Neuronal stem cell (in vitro differentiated cells): ENCODE results near the gene SPATA9.

Experiments used
- DNase-seq: peaks from one replicate; pipeline ENCODE4 v3.0.0-alpha.2; 2013; ENCODE audit warnings: low spot score
- H2AFZ ChIP-seq: one replicate; pipeline ENCODE4 v1.6.1; 2013; ENCODE audit warnings: mild to moderate bottlenecking, low read length, inconsistent platforms
- H2AK5ac ChIP-seq: 2 replicates; pipeline ENCODE4 v1.6.1; 2013; ENCODE audit warnings: low read depth, mild to moderate bottlenecking, inconsistent platforms, low read length, moderate library complexity, mixed read lengths
- H2BK120ac ChIP-seq: 2 replicates; pipeline ENCODE4 v1.6.1; 2013; ENCODE audit warnings: low read depth, mild to moderate bottlenecking, inconsistent platforms, low read length, moderate library complexity, mixed read lengths
- H2BK12ac ChIP-seq: one replicate; pipeline ENCODE4 v1.6.1; 2013; ENCODE audit warnings: low read length, inconsistent platforms
- H2BK15ac ChIP-seq: 2 replicates; pipeline ENCODE4 v1.6.1; 2013; ENCODE audit warnings: mild to moderate bottlenecking, low read length, inconsistent platforms, mixed read lengths
- H2BK5ac ChIP-seq: one replicate; pipeline ENCODE4 v1.6.1; 2013; ENCODE audit warnings: inconsistent platforms, mild to moderate bottlenecking, low read length, moderate library complexity
- H3K14ac ChIP-seq: one replicate; pipeline ENCODE4 v1.6.1; 2013; ENCODE audit warnings: low read length, inconsistent platforms
- H3K18ac ChIP-seq: 2 replicates; pipeline ENCODE4 v1.6.1; 2013; ENCODE audit warnings: low read length, inconsistent platforms
- H3K23ac ChIP-seq: 2 replicates; pipeline ENCODE4 v1.6.1; 2013; ENCODE audit warnings: low read depth, mild to moderate bottlenecking, mixed read lengths, low read length, inconsistent platforms; ENCODE audit not compliant: poor library complexity
- H3K27ac ChIP-seq: replicated peaks from 3 replicates; pipeline ENCODE4 v1.5.1; 2013; ENCODE audit warnings: low read length, inconsistent platforms
- H3K27me3 ChIP-seq, 3 experiments: 2 replicates each; pipeline ENCODE4 v1.6.1; 2013; ENCODE audit warnings: low read length in 3 of 3, mild to moderate bottlenecking in 2 of 3, inconsistent platforms in 1 of 3, low read depth in 1 of 3, mixed read lengths in 1 of 3, moderate library complexity in 1 of 3; ENCODE audit not compliant: control insufficient read depth in 3 of 3, insufficient read depth in 3 of 3
- H3K36me3 ChIP-seq, 2 donors: replicated peaks in 1 of 2; 2 replicates each; pipeline ENCODE4 v1.6.1; 2013; ENCODE audit warnings: low read length in 2 of 2; ENCODE audit not compliant: control insufficient read depth in 2 of 2, insufficient read depth in 2 of 2
- H3K4ac ChIP-seq: 2 replicates; pipeline ENCODE4 v1.6.1; 2013; ENCODE audit warnings: inconsistent platforms, mild to moderate bottlenecking, low read length, moderate library complexity
- H3K4me1 ChIP-seq, 2 donors: 1 replicate in 1 of 2; 2 replicates in 1 of 2; pipeline ENCODE4 v1.6.1; 2013; ENCODE audit warnings: low read length in 2 of 2, low read depth in 1 of 2; ENCODE audit not compliant: control insufficient read depth in 2 of 2, insufficient read depth in 1 of 2
- H3K4me2 ChIP-seq: one replicate; pipeline ENCODE4 v1.6.1; 2013; ENCODE audit warnings: mild to moderate bottlenecking, low read length, inconsistent platforms; ENCODE audit not compliant: insufficient read depth, poor library complexity, severe bottlenecking
- H3K4me3 ChIP-seq, 2 donors: 2 replicates each; pipeline ENCODE4 v1.5.1; 2013; ENCODE audit warnings: low read length in 2 of 2, mild to moderate bottlenecking in 2 of 2, inconsistent platforms in 1 of 2, moderate library complexity in 1 of 2
- H3K79me1 ChIP-seq: one replicate; pipeline ENCODE4 v1.6.1; 2013; ENCODE audit warnings: low read depth, mild to moderate bottlenecking, inconsistent platforms, low read length, moderate library complexity
- H3K9ac ChIP-seq: one replicate; pipeline ENCODE4 v1.6.1; 2013; ENCODE audit warnings: mild to moderate bottlenecking, low read depth, low read length, inconsistent platforms; ENCODE audit not compliant: poor library complexity
- H3K9me3 ChIP-seq, 2 donors: replicated peaks in 1 of 2; 2 replicates each; pipeline versions ENCODE3 to v1.6.1; 2013; ENCODE audit warnings: low read length in 2 of 2, mild to moderate bottlenecking in 2 of 2, inconsistent platforms in 1 of 2, low read depth in 1 of 2, mixed read lengths in 1 of 2, moderate library complexity in 1 of 2; ENCODE audit not compliant: control insufficient read depth in 2 of 2, insufficient read depth in 1 of 2
- H4K8ac ChIP-seq: one replicate; pipeline ENCODE4 v1.6.1; 2013; ENCODE audit warnings: low read depth, mild to moderate bottlenecking, inconsistent platforms, low read length, moderate library complexity
- H4K91ac ChIP-seq: one replicate; pipeline ENCODE4 v1.6.1; 2013; ENCODE audit warnings: low read length, low read depth, mild to moderate bottlenecking, inconsistent platforms; ENCODE audit not compliant: poor library complexity
- WGBS, 2 donors: extraction: QIAGEN DNeasy Blood & Tissue Kit; methylation state at CpG; one replicate each; pipeline ENCODE4 v1.1.7; 2013; ENCODE audit warnings: missing lambda C conversion rate in 2 of 2, mixed read lengths in 1 of 2; ENCODE audit not compliant: insufficient read length in 2 of 2, insufficient replicate concordance in 1 of 2; ENCODE audit errors: extremely low coverage in 2 of 2; 5-methylcytosine and 5-hydroxymethylcytosine counted together

Gene SPATA9

GRCh38 chr5:95673081-95673480 lies 9.7 kb downstream of the SPATA9 start:
- H3K27ac ChIP-seq = no peak overlapping the region
- H3K4me2 ChIP-seq = no peak overlapping the region
- H4K8ac ChIP-seq = no peak overlapping the region
- DNase-seq = no peak
- H3K36me3 ChIP-seq = no peaks in the 10 kb centered on the region
- peaks cover 0 to 8% of the 10 kb centered on the region in 2 donors for H3K4me1 ChIP-seq
- H2BK120ac ChIP-seq = no peak overlapping the region
- H3K14ac ChIP-seq = no peak overlapping the region
- no peak overlapping the region for H2BK15ac ChIP-seq
- no peaks in the 10 kb centered on the region for H3K9me3 ChIP-seq
- H3K27me3 ChIP-seq = no peaks in the 10 kb centered on the region
- no peaks in the 10 kb centered on the region for H3K79me1 ChIP-seq
- no peak overlapping the region for H3K4me3 ChIP-seq
- no peak overlapping the region for H2BK5ac ChIP-seq
- no peak overlapping the region for H3K18ac ChIP-seq
- H3K23ac ChIP-seq = no peak overlapping the region
- H3K4ac ChIP-seq = no peak overlapping the region
- no CpG with 5 or more reads among the region's 3 CpGs for WGBS, 2 donors
- H4K91ac ChIP-seq = no peak overlapping the region
- H3K9ac ChIP-seq = no peak overlapping the region
- no peak overlapping the region for H2AK5ac ChIP-seq
- H2AFZ ChIP-seq = peak overlapping the region; percentile 54
- no peak overlapping the region for H2BK12ac ChIP-seq

- H3K23ac ChIP-seq = no peak overlapping the region
- H3K27ac ChIP-seq = no peak overlapping the region
- H2AK5ac ChIP-seq = no peak overlapping the region
- no peak overlapping the region for H4K91ac ChIP-seq
- H3K4me3 ChIP-seq = no peak overlapping the region
- H2BK5ac ChIP-seq = no peak overlapping the region
- H3K9me3 ChIP-seq = no peaks in the 10 kb centered on the region
- peak overlapping the region; percentile 54 for H2AFZ ChIP-seq
- H4K8ac ChIP-seq = no peak overlapping the region
- no peak overlapping the region for H3K4me2 ChIP-seq
- no peak overlapping the region for H3K14ac ChIP-seq
- no peaks in the 10 kb centered on the region for H3K36me3 ChIP-seq
- no peak overlapping the region for H2BK12ac ChIP-seq
- H3K27me3 ChIP-seq = no peaks in the 10 kb centered on the region
- no peak overlapping the region for H3K4ac ChIP-seq
- no peaks in the 10 kb centered on the region for H3K79me1 ChIP-seq
- peaks cover 0 to 8% of the 10 kb centered on the region in 2 donors for H3K4me1 ChIP-seq
- H3K9ac ChIP-seq = no peak overlapping the region
- no peak overlapping the region for H2BK15ac ChIP-seq
- H3K18ac ChIP-seq = no peak overlapping the region
- DNase-seq = no peak
- no peak overlapping the region for H2BK120ac ChIP-seq
Measured at GRCh38 chr5:95672641-95673040, 10.2 kb downstream of the SPATA9 start.

GRCh38 chr5:95671826-95672225 lies 11.0 kb downstream of the SPATA9 start:
- H3K4me3 ChIP-seq = no peak overlapping the region
- no CpG with 5 or more reads among the region's 1 CpG for WGBS, 2 donors

GRCh38 chr5:95670568-95670967 lies 12.2 kb downstream of the SPATA9 start:
- DNase-seq = no peak
- no peak overlapping the region for H3K27ac ChIP-seq
- H3K4me3 ChIP-seq = no peak overlapping the region

More at GRCh38 chr5:95671826-95672225, 11.0 kb downstream of the SPATA9 start:
- H3K27ac ChIP-seq = no peak overlapping the region
- peaks cover 0 to 8% of the 10 kb centered on the region in 2 donors for H3K4me1 ChIP-seq
- no peak overlapping the region for H2BK120ac ChIP-seq
- no peak overlapping the region for H2BK5ac ChIP-seq
- H3K4me2 ChIP-seq = no peak overlapping the region
- H3K18ac ChIP-seq = no peak overlapping the region
- no peaks in the 10 kb centered on the region for H3K27me3 ChIP-seq
- H3K36me3 ChIP-seq = no peaks in the 10 kb centered on the region
- H4K8ac ChIP-seq = no peak overlapping the region
- no peak overlapping the region for H2BK15ac ChIP-seq
- no peak overlapping the region for H3K23ac ChIP-seq
- H2BK12ac ChIP-seq = no peak overlapping the region
- no peak overlapping the region for H3K4ac ChIP-seq
- no peak overlapping the region for H3K9ac ChIP-seq
- no peaks in the 10 kb centered on the region for H3K9me3 ChIP-seq
- H3K14ac ChIP-seq = no peak overlapping the region
- H4K91ac ChIP-seq = no peak overlapping the region
- no peak overlapping the region for H2AFZ ChIP-seq
- H3K79me1 ChIP-seq = no peaks in the 10 kb centered on the region
- H2AK5ac ChIP-seq = no peak overlapping the region
- DNase-seq = no peak

More at GRCh38 chr5:95670568-95670967, 12.2 kb downstream of the SPATA9 start:
- H3K18ac ChIP-seq = no peak overlapping the region
- H3K4me1 ChIP-seq = peaks cover 0 to 8% of the 10 kb centered on the region in 2 donors
- H2BK5ac ChIP-seq = no peak overlapping the region
- H3K4ac ChIP-seq = no peak overlapping the region
- H4K8ac ChIP-seq = no peak overlapping the region
- H3K9me3 ChIP-seq = no peaks in the 10 kb centered on the region
- no peak overlapping the region for H2BK120ac ChIP-seq
- H2AK5ac ChIP-seq = no peak overlapping the region
- H2BK15ac ChIP-seq = no peak overlapping the region
- no peak overlapping the region for H2AFZ ChIP-seq
- no peak overlapping the region for H3K4me2 ChIP-seq
- H3K27me3 ChIP-seq = no peaks in the 10 kb centered on the region
- H3K9ac ChIP-seq = no peak overlapping the region
- no CpG with 5 or more reads among the region's 3 CpGs for WGBS, 2 donors
- no peak overlapping the region for H4K91ac ChIP-seq
- H3K14ac ChIP-seq = no peak overlapping the region
- no peaks in the 10 kb centered on the region for H3K36me3 ChIP-seq
- no peak overlapping the region for H3K23ac ChIP-seq
- H2BK12ac ChIP-seq = no peak overlapping the region
- no peaks in the 10 kb centered on the region for H3K79me1 ChIP-seq
